PFSK-1 (cell line): ENCODE results near the gene ABCC9.

ENCODE experiments used
- FOXP2 ChIP-seq: optimal IDR thresholded peaks from 2 replicates; pipeline ENCODE3; 2011; ENCODE audit warnings: borderline replicate concordance, control low read depth, inconsistent platforms; ENCODE audit not compliant: insufficient read depth; ENCODE audit errors: extremely low read length, extremely low read depth
- POLR2AphosphoS5 ChIP-seq: IDR thresholded peaks from 2 replicates; pipeline ENCODE4 v1.6.1; 2012; ENCODE audit warnings: low read depth, mild to moderate bottlenecking, control low read depth, low read length, moderate library complexity
- REST ChIP-seq, 2 experiments: IDR thresholded peaks; 2 replicates each; pipeline versions ENCODE4 v1.6.1 to v1.8.0; 2011 to 2012; ENCODE audit warnings: low read depth in 2 of 2, low read length in 2 of 2, control low read depth in 1 of 2, inconsistent platforms in 1 of 2, mild to moderate bottlenecking in 1 of 2, moderate library complexity in 1 of 2; ENCODE audit not compliant: insufficient read depth in 1 of 2
- SIN3A ChIP-seq: IDR thresholded peaks from 2 replicates; pipeline ENCODE4 v1.6.1; 2012; ENCODE audit warnings: mild to moderate bottlenecking, low read length, moderate library complexity, borderline replicate concordance; ENCODE audit not compliant: insufficient read depth
- TAF1 ChIP-seq: IDR thresholded peaks from 2 replicates; pipeline ENCODE4 v1.6.1; 2012; ENCODE audit warnings: low read length, control low read depth, borderline replicate concordance; ENCODE audit not compliant: insufficient read depth

Gene ABCC9

GRCh38 chr12:21819678-21820077 is 121.5 kb downstream of the ABCC9 start:
- TF ChIP-seq FOXP2 = no peak
- no peak for TF ChIP-seq POLR2AphosphoS5
- TF ChIP-seq REST (IDR thresholded peaks at IDR 0.05; ENCODE audit: insufficient read depth in 1 of 2, low read depth in 2 of 2, low read length in 2 of 2) = no peak
- no peak for TF ChIP-seq SIN3A

GRCh38 chr12:21819236-21819635 is 122.0 kb downstream of the ABCC9 start:
- TF ChIP-seq TAF1 (no peak), FOXP2 (no peak), SIN3A (no peak), POLR2AphosphoS5 (no peak), REST (IDR thresholded peaks at IDR 0.05; ENCODE audit: insufficient read depth in 1 of 2, low read depth in 2 of 2, low read length in 2 of 2) (no peak)

- TF ChIP-seq REST (IDR thresholded peaks at IDR 0.05; ENCODE audit: insufficient read depth in 1 of 2, low read depth in 2 of 2, low read length in 2 of 2) (no peak), POLR2AphosphoS5 (no peak), SIN3A (no peak), TAF1 (no peak), FOXP2 (no peak)
Observed at GRCh38 chr12:21818627-21819026, 122.6 kb downstream of the ABCC9 start.

GRCh38 chr12:21815306-21816062 is 125.7 kb downstream of the ABCC9 start:
- TF ChIP-seq REST (IDR thresholded peaks at IDR 0.05; ENCODE audit: insufficient read depth in 1 of 2, low read depth in 2 of 2, low read length in 2 of 2) (no peak), SIN3A (no peak), POLR2AphosphoS5 (no peak), TAF1 (no peak), FOXP2 (no peak)
